Ascending aorta (tissue), 2 donors: ENCODE results near the gene ESRP2. TPM values are rescaled to one million over a fixed set of nuclear protein-coding genes. Genes with fewer than 3 reads are reported as not detected.

Source experiments
- DNase-seq, 2 donors: peaks; one replicate each; pipeline ENCODE4 v3.0.0-alpha.2; 2019; ENCODE audit warnings: low spot score in 2 of 2
- H3K27ac ChIP-seq, 2 donors: fragments of 200-600 bp; sonication (generic); one replicate each; pipeline ENCODE4 v1.5.1; 2016 to 2017; ENCODE audit warnings: mild to moderate bottlenecking in 1 of 2
- H3K27me3 ChIP-seq: fragments of 200-600 bp; sonication (generic); one replicate; pipeline ENCODE4 v1.5.1; 2017
- H3K36me3 ChIP-seq, 2 donors: fragments of 200-600 bp; sonication (generic); one replicate each; pipeline ENCODE4 v1.5.1; 2016
- H3K4me1 ChIP-seq, 2 donors: fragments of 200-600 bp; sonication (generic); one replicate each; pipeline ENCODE4 v1.5.1; 2016 to 2017; ENCODE audit warnings: mild to moderate bottlenecking in 1 of 2
- H3K4me3 ChIP-seq, 2 donors: fragments of 200-600 bp; sonication (generic); one replicate each; pipeline ENCODE4 v1.5.1; 2016 to 2017; ENCODE audit warnings: mild to moderate bottlenecking in 1 of 2
- H3K9me3 ChIP-seq, 2 donors: fragments of 200-600 bp; sonication (generic); one replicate each; pipeline ENCODE4 v1.5.1; 2016
- intact Hi-C: fragments of 100-400 bp; cut with DNase I; formaldehyde crosslinking; loops from one replicate; pipeline ENCODE4 v1.15.1; 2023
- total RNA-seq: library from RNA; depleted of rRNA; stranded (reverse); fragments of >200 nt; gene quantifications from one replicate; pipeline ENCODE4 v1.1.0, GENCODE V29; 2016
- TF ChIP-seq, protein P1 (sequence below), 3 experiments: fragments of 200-600 bp in 2 of 3; fragments of 450-650 bp in 1 of 3; sonication (generic) in 2 of 3; IDR thresholded peaks; one replicate each; pipeline ENCODE4 v1.5.1; 2016 to 2019; ENCODE audit warnings: antibody characterized with exemption in 3 of 3, mild to moderate bottlenecking in 1 of 3, moderate library complexity in 1 of 3

Gene ESRP2
- total RNA-seq, 1 donor from 2014 or later = not detected

DNA sequence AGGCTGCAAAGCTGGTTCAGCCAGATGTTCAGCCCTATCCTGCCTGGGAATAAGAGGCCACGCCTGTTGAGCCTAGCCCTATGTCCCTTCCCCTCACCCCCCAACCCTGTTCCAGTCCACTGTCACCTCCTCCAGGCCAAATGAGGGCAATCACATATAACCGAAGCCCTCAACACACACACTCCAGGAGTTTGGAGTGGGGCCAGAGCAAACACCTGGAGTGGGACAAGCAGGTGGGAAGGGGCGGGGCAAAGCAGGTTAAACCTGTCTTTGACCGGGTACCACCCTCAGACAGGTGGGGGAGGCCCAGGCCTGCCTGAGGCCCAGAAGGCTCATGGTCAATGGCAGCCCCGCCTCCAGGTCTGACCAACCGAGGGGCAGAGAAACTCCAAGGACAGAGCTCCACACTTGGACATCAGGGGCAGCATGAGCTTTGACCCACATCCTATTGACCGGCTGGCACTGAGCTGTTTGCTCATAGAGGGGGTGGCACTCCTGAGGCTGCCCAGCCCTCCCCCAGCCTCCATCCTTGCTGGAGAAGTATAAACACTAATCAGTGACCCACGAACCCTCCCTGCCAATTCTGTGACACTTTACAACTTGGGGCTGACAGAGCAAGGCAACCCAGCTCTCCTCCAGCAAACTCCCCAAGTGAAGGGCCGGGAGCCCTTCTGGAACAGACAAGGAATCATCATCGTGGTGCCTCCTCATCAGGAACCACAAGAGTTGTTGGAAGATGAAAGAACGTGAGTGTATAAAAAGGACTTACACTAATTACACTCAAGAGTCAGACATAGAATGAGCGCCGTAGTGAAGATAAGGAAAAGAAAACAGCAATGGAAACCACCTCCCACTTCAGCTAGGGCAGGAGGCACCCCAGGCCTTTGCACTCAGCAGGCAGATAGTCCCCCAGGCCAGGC lies 1.5 kb downstream of the ESRP2 start:
- no peaks in the 10 kb centered on the region for H3K27me3 ChIP-seq
- peak in 1 of 2 donors; percentile 66 for DNase-seq
- peaks cover 11 to 16% of the 10 kb centered on the region in 2 donors for H3K4me1 ChIP-seq
- H3K9me3 ChIP-seq = no peaks in the 10 kb centered on the region
- no peaks in the 10 kb centered on the region for H3K36me3 ChIP-seq
- intact Hi-C loops = loop anchor here (5.0 to 10.0 kb wide), 2 partner anchors 270 to 427 kb away; partner anchors contain the start of genes RANBP10, SLC12A4 and TSNAXIP1
- H3K27ac ChIP-seq = peak overlapping the region; percentile 19 to 34
- TF ChIP-seq, protein P1, sequence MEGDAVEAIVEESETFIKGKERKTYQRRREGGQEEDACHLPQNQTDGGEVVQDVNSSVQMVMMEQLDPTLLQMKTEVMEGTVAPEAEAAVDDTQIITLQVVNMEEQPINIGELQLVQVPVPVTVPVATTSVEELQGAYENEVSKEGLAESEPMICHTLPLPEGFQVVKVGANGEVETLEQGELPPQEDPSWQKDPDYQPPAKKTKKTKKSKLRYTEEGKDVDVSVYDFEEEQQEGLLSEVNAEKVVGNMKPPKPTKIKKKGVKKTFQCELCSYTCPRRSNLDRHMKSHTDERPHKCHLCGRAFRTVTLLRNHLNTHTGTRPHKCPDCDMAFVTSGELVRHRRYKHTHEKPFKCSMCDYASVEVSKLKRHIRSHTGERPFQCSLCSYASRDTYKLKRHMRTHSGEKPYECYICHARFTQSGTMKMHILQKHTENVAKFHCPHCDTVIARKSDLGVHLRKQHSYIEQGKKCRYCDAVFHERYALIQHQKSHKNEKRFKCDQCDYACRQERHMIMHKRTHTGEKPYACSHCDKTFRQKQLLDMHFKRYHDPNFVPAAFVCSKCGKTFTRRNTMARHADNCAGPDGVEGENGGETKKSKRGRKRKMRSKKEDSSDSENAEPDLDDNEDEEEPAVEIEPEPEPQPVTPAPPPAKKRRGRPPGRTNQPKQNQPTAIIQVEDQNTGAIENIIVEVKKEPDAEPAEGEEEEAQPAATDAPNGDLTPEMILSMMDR (IDR thresholded peaks at IDR 0.05) = no peak
- no peak overlapping the region for H3K4me3 ChIP-seq

- no peaks in the 10 kb centered on the region for H3K27me3 ChIP-seq
- peaks cover 11 to 16% of the 10 kb centered on the region in 2 donors for H3K4me1 ChIP-seq
- H3K27ac ChIP-seq = peak overlapping the region; percentile 19 to 34
- H3K9me3 ChIP-seq = no peaks in the 10 kb centered on the region
- H3K4me3 ChIP-seq = no peak overlapping the region
- intact Hi-C loops = loop anchor here (10.0 kb wide), 1 partner anchor 269 kb away; the partner anchor contains the start of gene SLC12A4
- no peaks in the 10 kb centered on the region for H3K36me3 ChIP-seq
- TF ChIP-seq, protein P1 (IDR thresholded peaks at IDR 0.05) = no peak
- DNase-seq = peak in 1 of 2 donors; percentile 62
Measured at GRCh38 chr16:68233835-68234187, 2.1 kb downstream of the ESRP2 start.

DNA sequence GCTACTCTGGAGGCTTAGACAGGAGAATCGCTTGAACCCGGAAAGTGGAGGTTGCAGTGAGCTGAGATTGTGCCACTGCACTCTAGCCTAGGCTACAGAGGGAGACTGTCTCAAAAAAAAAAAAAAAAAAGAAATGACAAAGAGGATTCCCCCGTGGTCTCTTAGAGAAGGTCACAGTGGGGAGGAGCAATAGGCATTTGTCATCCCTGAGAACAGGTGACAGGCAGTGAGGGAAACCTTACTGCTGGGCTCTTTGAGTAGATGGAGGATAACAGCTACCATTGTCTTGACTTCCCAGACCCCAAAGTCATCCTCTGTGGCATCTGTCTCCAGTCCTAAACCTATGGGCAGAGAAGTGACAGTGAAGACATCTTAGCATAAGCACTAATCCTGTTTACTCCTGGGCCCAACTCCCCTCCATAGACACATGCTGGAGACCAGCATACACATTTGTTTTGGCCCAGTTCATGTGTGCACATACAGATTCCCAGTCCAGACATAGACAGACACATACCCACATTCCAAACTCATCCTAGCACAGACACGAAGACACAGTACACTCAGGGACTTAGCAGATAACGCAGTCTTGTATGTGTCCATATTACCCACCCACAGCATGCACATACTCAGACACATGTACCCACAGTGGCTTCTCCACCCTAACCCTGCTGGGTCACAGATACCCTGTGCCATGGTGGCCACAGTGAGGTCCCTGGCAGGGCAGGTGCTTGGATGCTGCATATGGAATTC lies 2.7 kb downstream of the ESRP2 start:
- TF ChIP-seq, protein P1 (IDR thresholded peaks at IDR 0.05) = no peak
- Histone ChIP-seq H3K27ac (no peak overlapping the region), H3K4me1 (peaks cover 11 to 17% of the 10 kb centered on the region in 2 donors), H3K36me3 (no peaks in the 10 kb centered on the region), H3K27me3 (no peaks in the 10 kb centered on the region), H3K9me3 (no peaks in the 10 kb centered on the region), H3K4me3 (no peak overlapping the region)
- DNase-seq = no peak
- intact Hi-C loops = loop anchor here (10.0 kb wide), 1 partner anchor 268 kb away; the partner anchor contains the start of gene SLC12A4

DNA sequence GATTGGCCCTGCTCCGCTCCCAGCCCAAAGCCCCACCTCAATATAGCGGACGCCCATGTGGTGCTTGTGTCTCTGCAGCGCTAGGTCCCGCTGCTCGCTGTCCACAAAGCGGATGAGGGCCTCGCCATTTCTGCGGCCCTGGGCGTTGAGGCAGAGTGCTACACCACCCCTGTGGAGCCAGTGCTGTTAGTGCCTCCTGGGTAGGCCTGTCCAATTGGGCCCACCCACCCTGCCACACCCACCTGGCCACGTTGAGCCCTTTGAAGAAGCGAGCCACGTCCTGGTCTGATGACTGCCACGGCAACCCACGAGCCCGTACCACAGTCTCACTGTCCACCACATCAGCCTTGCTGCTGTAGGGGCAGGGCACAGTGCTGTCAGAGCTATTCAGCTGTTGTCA lies 3.6 kb downstream of the ESRP2 start:
- Histone ChIP-seq H3K27me3 (no peaks in the 10 kb centered on the region), H3K4me3 (no peak overlapping the region), H3K27ac (no peak overlapping the region), H3K9me3 (no peaks in the 10 kb centered on the region), H3K4me1 (peaks cover 11 to 13% of the 10 kb centered on the region in 2 donors), H3K36me3 (peaks cover 0 to 3% of the 10 kb centered on the region in 2 donors)
- TF ChIP-seq, protein P1 (IDR thresholded peaks at IDR 0.05) = no peak
- peak in 1 of 2 donors; percentile 61 for DNase-seq
- intact Hi-C loops = loop anchor here (10.0 kb wide), 1 partner anchor 268 kb away; the partner anchor contains the start of gene SLC12A4

- TF ChIP-seq, protein P1 (IDR thresholded peaks at IDR 0.05) = no peak
- Histone ChIP-seq H3K4me3 (no peak overlapping the region), H3K27me3 (no peaks in the 10 kb centered on the region), H3K27ac (no peak overlapping the region), H3K9me3 (no peaks in the 10 kb centered on the region), H3K36me3 (peaks cover 0 to 8% of the 10 kb centered on the region in 2 donors), H3K4me1 (peaks cover 7 to 9% of the 10 kb centered on the region in 2 donors)
- intact Hi-C loops = loop anchor here (10.0 kb wide), 1 partner anchor 267 kb away; the partner anchor contains the start of gene SLC12A4
- DNase-seq = peak in 1 of 2 donors; percentile 63
Measured at GRCh38 chr16:68231384-68232136, 4.4 kb downstream of the ESRP2 start.
